ENCODE data around the gene CADPS2. TPM values are rescaled to one million over a fixed set of nuclear protein-coding genes. Genes with fewer than 3 reads are reported as not detected.

Gene CADPS2
- total and polyA plus RNA-seq, 2 of the 8 experiments (the other 6 are each of a cell fraction or from before 2014, with no cell fraction given): 8.9 to 22.3 TPM

DNA sequence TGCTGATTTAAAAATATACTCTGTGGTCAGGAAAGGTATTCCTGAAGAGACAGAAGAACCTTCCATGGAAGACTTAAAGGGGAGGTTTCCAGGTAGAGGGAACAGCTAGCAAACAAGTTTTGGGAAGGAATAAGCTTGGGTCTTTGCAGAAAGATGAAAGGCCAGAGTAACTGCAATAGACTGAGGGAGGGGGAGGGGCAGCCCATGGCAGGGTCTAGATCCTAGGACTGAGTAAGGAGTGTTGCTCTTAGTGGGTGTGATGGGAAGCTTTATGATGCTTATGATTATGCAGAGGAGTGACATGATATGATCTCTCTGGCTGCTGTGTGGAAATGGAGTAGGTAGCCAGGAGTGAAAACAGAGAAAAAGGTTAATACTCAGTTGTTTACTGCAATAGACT is 491.7 kb downstream of the CADPS2 start:
- no peaks in the 10 kb centered on the region for H3K79me1 ChIP-seq (ENCODE audit: low read depth, low read length)
- no peak overlapping the region for H2BK12ac ChIP-seq (ENCODE audit: low read depth, low read length)
- no peak overlapping the region for H2BK120ac ChIP-seq (replicated peaks; ENCODE audit: low read depth, low read length)
- no peak overlapping the region for H3K4me2 ChIP-seq (ENCODE audit: insufficient read depth in 1 of 2, low read depth in 2 of 2, low read length in 2 of 2)
- H2AFZ ChIP-seq (ENCODE audit: low read length): no peak overlapping the region
- H3K27ac ChIP-seq (ENCODE audit: low read depth, low read length): no peak overlapping the region
- H4K5ac ChIP-seq (ENCODE audit: insufficient read length, low read depth, low read length): no peak overlapping the region
- no peak overlapping the region for H3K23ac ChIP-seq (ENCODE audit: insufficient read length)
- POLR2A ChIA-PET (ENCODE audit: partially characterized antibody): interaction anchor here (0.9 kb wide), 1 partner anchor 28 kb away, joined by 3 read pairs; no protein-coding TSS in a partner anchor
- no peaks in the 10 kb centered on the region for H3K9me3 ChIP-seq (ENCODE audit: insufficient read depth in 2 of 2, low read depth in 1 of 2, low read length in 1 of 2)
- H3K9ac ChIP-seq (replicated peaks in 1 of 4; ENCODE audit: extremely low read depth in 1 of 4, low read depth in 3 of 4, low read length in 3 of 4): no peak overlapping the region
- no peaks in the 10 kb centered on the region for H3K79me2 ChIP-seq (ENCODE audit: control insufficient read depth in 1 of 2, insufficient read depth in 2 of 2, low read length in 2 of 2)
- H3K4ac ChIP-seq (replicated peaks; ENCODE audit: insufficient read length, low read depth, low read length): no peak overlapping the region
- H2BK20ac ChIP-seq (ENCODE audit: low read length): no peak overlapping the region
- no peaks in the 10 kb centered on the region for H3K23me2 ChIP-seq (ENCODE audit: low read depth, low read length)
- no peak overlapping the region for H2AK5ac ChIP-seq (ENCODE audit: low read depth, low read length)
- H3K14ac ChIP-seq (ENCODE audit: insufficient read length): no peak overlapping the region
- no peak for FAIRE-seq
- H3K27me3 ChIP-seq (replicated peaks in 1 of 4; ENCODE audit: control insufficient read depth in 3 of 4, extremely low read depth in 1 of 4, insufficient read depth in 3 of 4, low read length in 3 of 4): no peaks in the 10 kb centered on the region
- no peaks in the 10 kb centered on the region for H4K20me1 ChIP-seq (replicated peaks in 1 of 2; ENCODE audit: control insufficient read depth in 1 of 2, insufficient read depth in 2 of 2, low read length in 2 of 2)
- H3K18ac ChIP-seq (ENCODE audit: extremely low read depth, low read length): no peak overlapping the region
- H3K56ac ChIP-seq (replicated peaks; ENCODE audit: insufficient read length, low read depth, low read length): no peak overlapping the region
- H2BK5ac ChIP-seq (ENCODE audit: low read depth, low read length): no peak overlapping the region
- no peak overlapping the region for H4K8ac ChIP-seq (ENCODE audit: extremely low read depth, insufficient read depth, low read length)
- no peak overlapping the region for H2BK15ac ChIP-seq (ENCODE audit: low read length)
- no peak overlapping the region for H4K91ac ChIP-seq (replicated peaks; ENCODE audit: insufficient read length, low read length)
- peaks cover 0 to 7% (median 3%) of the 10 kb centered on the region in 4 experiments; a peak in 2 of 7 replicates for H3K4me1 ChIP-seq (replicated peaks in 1 of 4; ENCODE audit: control insufficient read depth in 3 of 4, insufficient read depth in 4 of 4, low read length in 3 of 4)
- H3K36me3 ChIP-seq (ENCODE audit: control insufficient read depth in 2 of 4, insufficient read depth in 4 of 4, low read length in 3 of 4): no peaks in the 10 kb centered on the region
- CTCF ChIA-PET (ENCODE audit: partially characterized antibody): interaction anchor here (1.7 to 1.9 kb wide), 2 partner anchors 15 to 17 kb away, joined by 4 read pairs; no protein-coding TSS in a partner anchor
- no peak for DNase-seq (ENCODE audit: low read depth in 1 of 2, low spot score in 2 of 2)
- H3K4me3 ChIP-seq (ENCODE audit: extremely low read depth in 1 of 4, insufficient read depth in 2 of 4, low read depth in 3 of 4, low read length in 4 of 4): no peak overlapping the region
- TF ChIP-seq GABPA (IDR thresholded peaks at IDR 0.05; ENCODE audit: borderline replicate concordance, insufficient read depth, low read length) (no peak), SIN3A (conservative IDR thresholded peaks at IDR 0.05 in 1 of 2, IDR thresholded peaks at IDR 0.05 in 1 of 2; ENCODE audit: low read depth in 1 of 2, low read length in 2 of 2) (no peak)

Data from H1 (cell line).